GM12878 (cell line): Measurements from ENCODE around the gene TMC4. TPM values are rescaled to one million over a fixed set of nuclear protein-coding genes. Genes with fewer than 3 reads are reported as not detected.

ENCODE experiments used
- ASH2L ChIP-seq: fragments of 300-600, 200-600 bp; sonication (generic); IDR thresholded peaks from 2 replicates; pipeline ENCODE4 v1.6.1; 2017; ENCODE audit warnings: low read depth, mild to moderate bottlenecking, borderline replicate concordance
- BMI1 ChIP-seq: fragments of 450-650 bp; IDR thresholded peaks from 2 replicates; pipeline ENCODE4 v1.6.1; 2016; ENCODE audit warnings: mild to moderate bottlenecking, moderate library complexity, borderline replicate concordance
- BRCA1 ChIP-seq: IDR thresholded peaks from 2 replicates; pipeline ENCODE4 v1.6.1; 2011; ENCODE audit warnings: low read depth, low read length, improper control_type of control experiment
- CHD1 ChIP-seq: IDR thresholded peaks from 2 replicates; pipeline ENCODE4 v1.6.1; 2012; ENCODE audit warnings: low read depth, low read length, improper control_type of control experiment
- DPF2 ChIP-seq: fragments of 450-650 bp; IDR thresholded peaks from 2 replicates; pipeline ENCODE4 v1.6.1; 2017; ENCODE audit warnings: mild to moderate bottlenecking
- EED ChIP-seq: sonication (generic); IDR thresholded peaks from 2 replicates; pipeline ENCODE4 v1.6.1; 2016; ENCODE audit warnings: antibody characterized with exemption, low read depth
- EGR1 ChIP-seq, 2 experiments: IDR thresholded peaks; 1 replicate in 1 of 2; 2 replicates in 1 of 2; pipeline ENCODE4 v1.6.1; 2011 to 2012; ENCODE audit warnings: low read depth in 2 of 2, low read length in 2 of 2, borderline replicate concordance in 1 of 2, mild to moderate bottlenecking in 1 of 2, moderate library complexity in 1 of 2
- KLF5 ChIP-seq: fragments of 450-650 bp; IDR thresholded peaks from 2 replicates; pipeline ENCODE4 v1.6.1; 2014; ENCODE audit warnings: mild to moderate bottlenecking; ENCODE audit not compliant: partially characterized antibody
- LARP7 ChIP-seq: fragments of 450-650 bp; IDR thresholded peaks from 2 replicates; pipeline ENCODE4 v1.6.1; 2017; ENCODE audit warnings: mild to moderate bottlenecking
- NFXL1 ChIP-seq: fragments of 450-650 bp; IDR thresholded peaks from 2 replicates; pipeline ENCODE4 v1.6.1; 2017; ENCODE audit warnings: antibody characterized with exemption, mild to moderate bottlenecking, borderline replicate concordance
- NR2C1 ChIP-seq: fragments of 450-650 bp; IDR thresholded peaks from 2 replicates; pipeline ENCODE4 v1.6.1; 2017; ENCODE audit warnings: antibody characterized with exemption, mild to moderate bottlenecking, moderate library complexity
- NR2F1 ChIP-seq: fragments of 450-650 bp; conservative IDR thresholded peaks from 2 replicates; pipeline ENCODE4 v1.6.1; 2017; ENCODE audit warnings: mild to moderate bottlenecking
- POLR2A ChIP-seq: IDR thresholded peaks from 2 replicates; pipeline ENCODE4 v1.6.1; 2011; ENCODE audit warnings: low read depth, mild to moderate bottlenecking, low read length
- POU2F2 ChIP-seq: IDR thresholded peaks from 3 replicates; pipeline ENCODE4 v1.6.1; 2011; ENCODE audit warnings: low read depth, mild to moderate bottlenecking, low read length, borderline replicate concordance
- SIN3A ChIP-seq: IDR thresholded peaks from 2 replicates; pipeline ENCODE4 v1.6.1; 2012; ENCODE audit warnings: low read depth, low read length, improper control_type of control experiment
- SREBF2 ChIP-seq: IDR thresholded peaks from 2 replicates; pipeline ENCODE4 v1.6.1; 2012; ENCODE audit warnings: mild to moderate bottlenecking, low read length
- SRF ChIP-seq, 2 experiments: IDR thresholded peaks; 2 replicates each; pipeline ENCODE4 v1.6.1; 2011; ENCODE audit warnings: low read depth in 2 of 2, low read length in 2 of 2, mild to moderate bottlenecking in 1 of 2, moderate library complexity in 1 of 2
- TBL1XR1 ChIP-seq: IDR thresholded peaks from 2 replicates; pipeline ENCODE4 v1.6.1; 2012; ENCODE audit warnings: low read depth, low read length, improper control_type of control experiment
- ZBED1 ChIP-seq: IDR thresholded peaks from 2 replicates; pipeline ENCODE4 v1.6.1; 2016; ENCODE audit warnings: borderline replicate concordance
- ZNF274 ChIP-seq: IDR thresholded peaks from one replicate; pipeline ENCODE4 v1.8.0; 2011; ENCODE audit not compliant: insufficient read length, insufficient read depth
- ZSCAN29 ChIP-seq: fragments of 450-650 bp; IDR thresholded peaks from 2 replicates; pipeline ENCODE4 v1.6.1; 2017; ENCODE audit warnings: mild to moderate bottlenecking, moderate library complexity
- polyA plus RNA-seq, 11 experiments: library from polyadenylated mRNA; depleted of rRNA in 4 of 11; unstranded in 6 of 11; stranded (reverse) in 5 of 11; fragments of >200 nt; fragmentation: Nextera tagmentation in 4 of 11; fragmentation: Illumina TruSeq in 1 of 11; extraction: Ambion mirVana in 4 of 11; extraction: Trizol in 1 of 11; gene quantifications; 1 replicate in 1 of 11; 2 replicates in 10 of 11; pipeline versions ENCODE4 v1.2.1 to v1.2.3, GENCODE V29; 2011 to 2016; ENCODE audit warnings: inconsistent platforms in 2 of 11, missing spikeins in 2 of 11, low read depth in 1 of 11
- total RNA-seq, 4 experiments: library from RNA; depleted of rRNA in 3 of 4; stranded (reverse); fragments of >200 nt in 3 of 4; fragmentation: Illumina TruSeq in 1 of 4; extraction: Trizol in 1 of 4; gene quantifications; 2 replicates each; pipeline versions ENCODE4 v1.2.1 to v1.2.3, GENCODE V29; 2013 to 2021
- TF ChIP-seq, protein P1 (sequence below): fragments of 450-650 bp; IDR thresholded peaks from 2 replicates; pipeline ENCODE4 v1.6.1; 2017; ENCODE audit warnings: mild to moderate bottlenecking
- TF ChIP-seq, protein P2 (sequence below): fragments of 450-650 bp; IDR thresholded peaks from 2 replicates; pipeline ENCODE4 v1.6.1; 2018; ENCODE audit warnings: borderline replicate concordance, mild to moderate bottlenecking; ENCODE audit not compliant: partially characterized antibody
- TF ChIP-seq, protein P3 (sequence below): fragments of 450-650 bp; IDR thresholded peaks from 2 replicates; pipeline ENCODE4 v1.6.1; 2016; ENCODE audit warnings: mild to moderate bottlenecking
- TF ChIP-seq, protein P4 (sequence below): fragments of 450-650 bp; IDR thresholded peaks from 2 replicates; pipeline ENCODE4 v1.6.1; 2016; ENCODE audit warnings: mild to moderate bottlenecking

The TMC4 gene
- total and polyA plus RNA-seq, 10 of the 15 experiments (the other 5 are each of a cell fraction or from before 2014, with no cell fraction given), result 0.33 to 0.83 (median 0.74) TPM; not detected in 7

DNA sequence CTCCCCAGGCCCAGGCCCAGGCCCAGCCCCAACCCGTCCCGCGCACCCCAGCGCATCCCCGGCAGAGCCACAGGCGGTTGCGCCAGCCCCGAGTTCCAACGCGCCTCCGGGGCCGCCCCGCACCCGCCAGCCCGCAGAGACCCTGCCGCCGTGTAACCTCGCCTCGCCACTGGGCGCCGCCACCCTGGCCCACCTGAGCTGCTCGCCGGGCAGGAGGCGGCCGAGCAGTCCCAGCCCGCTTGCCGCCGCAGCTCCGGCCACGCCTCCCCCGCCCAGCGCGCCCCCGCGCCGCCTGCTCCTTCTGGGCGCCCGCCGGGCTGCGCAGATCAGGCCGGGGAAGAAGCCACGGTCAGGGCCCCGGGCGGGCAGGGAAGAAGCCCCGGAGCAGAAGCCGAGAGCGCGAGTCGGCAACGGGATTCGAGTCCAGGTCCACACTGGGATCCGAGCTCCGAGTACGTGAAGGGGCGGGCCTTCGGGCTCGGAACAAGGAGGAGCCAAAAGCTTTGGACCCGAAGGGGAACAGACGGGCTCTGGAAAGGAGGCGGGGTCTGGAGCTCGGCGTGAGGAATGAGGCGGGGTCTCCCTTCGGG lies 16.3 kb upstream of the TMC4 start, which contains the start of gene MBOAT7 (continued):
- TF ChIP-seq, protein P1, sequence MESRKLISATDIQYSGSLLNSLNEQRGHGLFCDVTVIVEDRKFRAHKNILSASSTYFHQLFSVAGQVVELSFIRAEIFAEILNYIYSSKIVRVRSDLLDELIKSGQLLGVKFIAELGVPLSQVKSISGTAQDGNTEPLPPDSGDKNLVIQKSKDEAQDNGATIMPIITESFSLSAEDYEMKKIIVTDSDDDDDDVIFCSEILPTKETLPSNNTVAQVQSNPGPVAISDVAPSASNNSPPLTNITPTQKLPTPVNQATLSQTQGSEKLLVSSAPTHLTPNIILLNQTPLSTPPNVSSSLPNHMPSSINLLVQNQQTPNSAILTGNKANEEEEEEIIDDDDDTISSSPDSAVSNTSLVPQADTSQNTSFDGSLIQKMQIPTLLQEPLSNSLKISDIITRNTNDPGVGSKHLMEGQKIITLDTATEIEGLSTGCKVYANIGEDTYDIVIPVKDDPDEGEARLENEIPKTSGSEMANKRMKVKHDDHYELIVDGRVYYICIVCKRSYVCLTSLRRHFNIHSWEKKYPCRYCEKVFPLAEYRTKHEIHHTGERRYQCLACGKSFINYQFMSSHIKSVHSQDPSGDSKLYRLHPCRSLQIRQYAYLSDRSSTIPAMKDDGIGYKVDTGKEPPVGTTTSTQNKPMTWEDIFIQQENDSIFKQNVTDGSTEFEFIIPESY, result no peak; the same call in 1 of the 2 replicates
- TF ChIP-seq EED (no peak), KLF5 (peak; percentile 39), NR2C1 (no peak), ZNF274 (no peak), LARP7 (peak; percentile 98), BMI1 (no peak), POLR2A (peak; percentile 79), EGR1 (IDR thresholded peaks at IDR 0.05; ENCODE audit: borderline replicate concordance in 1 of 2, low read depth in 2 of 2, low read length in 2 of 2) (peak in 1 of 2 experiments; percentile 95; a peak in 2 of 3 replicates), ZBED1 (no peak), TBL1XR1 (no peak), POU2F2 (no peak), DPF2 (peak; percentile 81), SIN3A (peak; percentile 75), BRCA1 (no peak), CHD1 (no peak), SRF (IDR thresholded peaks at IDR 0.05; ENCODE audit: low read depth in 2 of 2, low read length in 2 of 2) (0 out of 4 replicates have a peak, but pooled peaks of 1 of the 2 experiments have one; percentile 9), NFXL1 (no peak), SREBF2 (no peak), ASH2L (no peak), NR2F1 (peak; percentile 49; the same call in 1 of the 2 replicates), ZSCAN29 (no peak)
- TF ChIP-seq, protein P2, sequence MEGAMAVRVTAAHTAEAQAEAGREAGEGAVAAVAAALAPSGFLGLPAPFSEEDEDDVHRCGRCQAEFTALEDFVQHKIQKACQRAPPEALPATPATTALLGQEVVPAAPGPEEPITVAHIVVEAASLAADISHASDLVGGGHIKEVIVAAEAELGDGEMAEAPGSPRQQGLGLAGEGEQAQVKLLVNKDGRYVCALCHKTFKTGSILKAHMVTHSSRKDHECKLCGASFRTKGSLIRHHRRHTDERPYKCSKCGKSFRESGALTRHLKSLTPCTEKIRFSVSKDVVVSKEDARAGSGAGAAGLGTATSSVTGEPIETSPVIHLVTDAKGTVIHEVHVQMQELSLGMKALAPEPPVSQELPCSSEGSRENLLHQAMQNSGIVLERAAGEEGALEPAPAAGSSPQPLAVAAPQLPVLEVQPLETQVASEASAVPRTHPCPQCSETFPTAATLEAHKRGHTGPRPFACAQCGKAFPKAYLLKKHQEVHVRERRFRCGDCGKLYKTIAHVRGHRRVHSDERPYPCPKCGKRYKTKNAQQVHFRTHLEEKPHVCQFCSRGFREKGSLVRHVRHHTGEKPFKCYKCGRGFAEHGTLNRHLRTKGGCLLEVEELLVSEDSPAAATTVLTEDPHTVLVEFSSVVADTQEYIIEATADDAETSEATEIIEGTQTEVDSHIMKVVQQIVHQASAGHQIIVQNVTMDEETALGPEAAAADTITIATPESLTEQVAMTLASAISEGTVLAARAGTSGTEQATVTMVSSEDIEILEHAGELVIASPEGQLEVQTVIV, result no peak
- TF ChIP-seq, protein P3, sequence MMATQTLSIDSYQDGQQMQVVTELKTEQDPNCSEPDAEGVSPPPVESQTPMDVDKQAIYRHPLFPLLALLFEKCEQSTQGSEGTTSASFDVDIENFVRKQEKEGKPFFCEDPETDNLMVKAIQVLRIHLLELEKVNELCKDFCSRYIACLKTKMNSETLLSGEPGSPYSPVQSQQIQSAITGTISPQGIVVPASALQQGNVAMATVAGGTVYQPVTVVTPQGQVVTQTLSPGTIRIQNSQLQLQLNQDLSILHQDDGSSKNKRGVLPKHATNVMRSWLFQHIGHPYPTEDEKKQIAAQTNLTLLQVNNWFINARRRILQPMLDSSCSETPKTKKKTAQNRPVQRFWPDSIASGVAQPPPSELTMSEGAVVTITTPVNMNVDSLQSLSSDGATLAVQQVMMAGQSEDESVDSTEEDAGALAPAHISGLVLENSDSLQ, result no peak
- TF ChIP-seq, protein P4, sequence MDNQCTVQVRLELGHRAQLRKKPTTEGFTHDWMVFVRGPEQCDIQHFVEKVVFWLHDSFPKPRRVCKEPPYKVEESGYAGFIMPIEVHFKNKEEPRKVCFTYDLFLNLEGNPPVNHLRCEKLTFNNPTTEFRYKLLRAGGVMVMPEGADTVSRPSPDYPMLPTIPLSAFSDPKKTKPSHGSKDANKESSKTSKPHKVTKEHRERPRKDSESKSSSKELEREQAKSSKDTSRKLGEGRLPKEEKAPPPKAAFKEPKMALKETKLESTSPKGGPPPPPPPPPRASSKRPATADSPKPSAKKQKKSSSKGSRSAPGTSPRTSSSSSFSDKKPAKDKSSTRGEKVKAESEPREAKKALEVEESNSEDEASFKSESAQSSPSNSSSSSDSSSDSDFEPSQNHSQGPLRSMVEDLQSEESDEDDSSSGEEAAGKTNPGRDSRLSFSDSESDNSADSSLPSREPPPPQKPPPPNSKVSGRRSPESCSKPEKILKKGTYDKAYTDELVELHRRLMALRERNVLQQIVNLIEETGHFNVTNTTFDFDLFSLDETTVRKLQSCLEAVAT, result 0 out of 2 replicates have a peak, but pooled peaks have one; percentile 36
